ENCODE measurements around the gene UTF1. TPM values are rescaled to one million over a fixed set of nuclear protein-coding genes. Genes with fewer than 3 reads are reported as not detected.

The UTF1 gene
- total and polyA plus RNA-seq, 2 of the 8 experiments (the other 6 are each of a cell fraction or from before 2014, with no cell fraction given) = 0.47 to 21.8 TPM

GRCh38 chr10:133206356-133207040 is 23.5 kb upstream of the UTF1 start:
- Histone ChIP-seq H4K5ac (ENCODE audit: insufficient read length, low read depth, low read length) (no peak overlapping the region), H2AK5ac (ENCODE audit: low read depth, low read length) (no peak overlapping the region)
- 91% methylated on average over 16 of the region's 17 CpGs; no CpG with 5 or more reads in 1 of the 2 experiments for WGBS, 2 experiments (ENCODE audit: extremely low coverage in 1 of 2, insufficient coverage in 1 of 2, insufficient read length in 1 of 2, insufficient replicate concordance in 2 of 2, low coverage in 1 of 2, low lambda C conversion rate in 2 of 2, missing lambda C conversion rate in 1 of 2)
- TF ChIP-seq RFX5 (IDR thresholded peaks at IDR 0.05; ENCODE audit: borderline replicate concordance, low read depth, low read length) = no peak

More at GRCh38 chr10:133206356-133207040, 23.5 kb upstream of the UTF1 start:
- no peaks in the 10 kb centered on the region for H3K79me2 ChIP-seq (ENCODE audit: control insufficient read depth in 1 of 2, insufficient read depth in 2 of 2, low read length in 2 of 2)
- no peak overlapping the region for H3K27ac ChIP-seq (ENCODE audit: low read depth, low read length)
- H3K23me2 ChIP-seq (ENCODE audit: low read depth, low read length) = peaks cover 5% of the 10 kb centered on the region; the same call in 1 of the 2 replicates
- no peak for FAIRE-seq
- H3K9me3 ChIP-seq (ENCODE audit: insufficient read depth in 2 of 2, low read depth in 1 of 2, low read length in 1 of 2) = no peaks in the 10 kb centered on the region; a peak in 1 of 4 replicates
- H3K4ac ChIP-seq (replicated peaks; ENCODE audit: insufficient read length, low read depth, low read length) = no peak overlapping the region
- H3K56ac ChIP-seq (replicated peaks; ENCODE audit: insufficient read length, low read depth, low read length) = no peak overlapping the region
- no peak overlapping the region for H2BK5ac ChIP-seq (ENCODE audit: low read depth, low read length)
- H3K27me3 ChIP-seq (replicated peaks in 1 of 4; ENCODE audit: control insufficient read depth in 3 of 4, extremely low read depth in 1 of 4, insufficient read depth in 3 of 4, low read length in 3 of 4) = no peaks in the 10 kb centered on the region; a peak in 1 of 7 replicates
- H4K20me1 ChIP-seq (replicated peaks in 1 of 2; ENCODE audit: control insufficient read depth in 1 of 2, insufficient read depth in 2 of 2, low read length in 2 of 2) = peaks cover 2 to 7% of the 10 kb centered on the region in 2 experiments
- no peak overlapping the region for H2BK20ac ChIP-seq (ENCODE audit: low read length)
- ChIA-PET CTCF (ENCODE audit: partially characterized antibody) (interaction anchor here (0.7 to 2.6 kb wide), 4 partner anchors 9 to 306 kb away, joined by 3 to 8 read pairs (median 6); no protein-coding TSS in a partner anchor), POLR2A (ENCODE audit: partially characterized antibody) (interaction anchor here (1.2 to 2.6 kb wide), 3 partner anchors 9 to 55 kb away, joined by 3 to 11 read pairs (median 4); no protein-coding TSS in a partner anchor)
- H4K8ac ChIP-seq (ENCODE audit: extremely low read depth, insufficient read depth, low read length) = peak overlapping the region; percentile 89; the same call in 1 of the 2 replicates
- no peaks in the 10 kb centered on the region for H3K79me1 ChIP-seq (ENCODE audit: low read depth, low read length)
- H2BK12ac ChIP-seq (ENCODE audit: low read depth, low read length) = no peak overlapping the region
- no peak overlapping the region for H2AFZ ChIP-seq (ENCODE audit: low read length)
- H3K14ac ChIP-seq (ENCODE audit: insufficient read length) = no peak overlapping the region
- no peak for DNase-seq (ENCODE audit: low read depth in 1 of 2, low spot score in 2 of 2)
- no peak overlapping the region for H3K18ac ChIP-seq (ENCODE audit: extremely low read depth, low read length)
- no peak overlapping the region for H4K91ac ChIP-seq (replicated peaks; ENCODE audit: insufficient read length, low read length)
- H3K4me2 ChIP-seq (ENCODE audit: insufficient read depth in 1 of 2, low read depth in 2 of 2, low read length in 2 of 2) = no peak overlapping the region
- H2BK15ac ChIP-seq (ENCODE audit: low read length) = no peak overlapping the region
- no peaks in the 10 kb centered on the region for H3K4me1 ChIP-seq (replicated peaks in 1 of 4; ENCODE audit: control insufficient read depth in 3 of 4, insufficient read depth in 4 of 4, low read length in 3 of 4)
- H3K36me3 ChIP-seq (ENCODE audit: control insufficient read depth in 2 of 4, insufficient read depth in 4 of 4, low read length in 3 of 4) = peaks cover 0 to 9% (median 0%) of the 10 kb centered on the region in 4 experiments; a peak in 3 of 8 replicates
- H2BK120ac ChIP-seq (replicated peaks; ENCODE audit: low read depth, low read length) = no peak overlapping the region
- no peak overlapping the region for H3K4me3 ChIP-seq (ENCODE audit: extremely low read depth in 1 of 4, insufficient read depth in 2 of 4, low read depth in 3 of 4, low read length in 4 of 4)
- no peak overlapping the region; a peak in 1 of 7 replicates for H3K9ac ChIP-seq (replicated peaks in 1 of 4; ENCODE audit: extremely low read depth in 1 of 4, low read depth in 3 of 4, low read length in 3 of 4)
- no peak overlapping the region for H3K23ac ChIP-seq (ENCODE audit: insufficient read length)
